Measurements from ENCODE around the gene SOX9. TPM values are rescaled to one million over a fixed set of nuclear protein-coding genes. Genes with fewer than 3 reads are reported as not detected.

Gene SOX9
- total RNA-seq, 4 donors from 2014 or later, result 35.2 to 55.7 (median 42.3) TPM

- in situ Hi-C loops (cut with MboI; ENCODE audit: low pct_ligation_motif_present in 1 of 4, low pct_unique_long_range_greater_than_20kb in 1 of 4, low sequenced_read_pairs in 3 of 4), result no loop called here
Observed at GRCh38 chr17:72090108-72090507, 30.7 kb upstream of the SOX9 start.

GRCh38 chr17:72092710-72093322, 28.0 kb upstream of the SOX9 start:
- 29 to 96% methylated on average over 1 of the region's 1 CpG for WGBS, 2 donors (ENCODE audit: low coverage in 1 of 2)
- no peaks in the 10 kb centered on the region for H3K27me3 ChIP-seq
- DNase-seq, result no peak
- no peak for TF ChIP-seq POLR2A (IDR thresholded peaks at IDR 0.05)
- no peak for TF ChIP-seq EP300 (IDR thresholded peaks at IDR 0.05; ENCODE audit: low read depth)
- TF ChIP-seq, protein P1, sequence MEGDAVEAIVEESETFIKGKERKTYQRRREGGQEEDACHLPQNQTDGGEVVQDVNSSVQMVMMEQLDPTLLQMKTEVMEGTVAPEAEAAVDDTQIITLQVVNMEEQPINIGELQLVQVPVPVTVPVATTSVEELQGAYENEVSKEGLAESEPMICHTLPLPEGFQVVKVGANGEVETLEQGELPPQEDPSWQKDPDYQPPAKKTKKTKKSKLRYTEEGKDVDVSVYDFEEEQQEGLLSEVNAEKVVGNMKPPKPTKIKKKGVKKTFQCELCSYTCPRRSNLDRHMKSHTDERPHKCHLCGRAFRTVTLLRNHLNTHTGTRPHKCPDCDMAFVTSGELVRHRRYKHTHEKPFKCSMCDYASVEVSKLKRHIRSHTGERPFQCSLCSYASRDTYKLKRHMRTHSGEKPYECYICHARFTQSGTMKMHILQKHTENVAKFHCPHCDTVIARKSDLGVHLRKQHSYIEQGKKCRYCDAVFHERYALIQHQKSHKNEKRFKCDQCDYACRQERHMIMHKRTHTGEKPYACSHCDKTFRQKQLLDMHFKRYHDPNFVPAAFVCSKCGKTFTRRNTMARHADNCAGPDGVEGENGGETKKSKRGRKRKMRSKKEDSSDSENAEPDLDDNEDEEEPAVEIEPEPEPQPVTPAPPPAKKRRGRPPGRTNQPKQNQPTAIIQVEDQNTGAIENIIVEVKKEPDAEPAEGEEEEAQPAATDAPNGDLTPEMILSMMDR (IDR thresholded peaks at IDR 0.05), result no peak
- TF ChIP-seq POLR2AphosphoS5 (IDR thresholded peaks at IDR 0.05), result no peak
- no peaks in the 10 kb centered on the region for H3K9me3 ChIP-seq
- no peak overlapping the region for H3K27ac ChIP-seq
- H3K4me1 ChIP-seq, result no peaks in the 10 kb centered on the region
- no peaks in the 10 kb centered on the region for H3K36me3 ChIP-seq
- intact Hi-C loops (cut with DNase I; ENCODE audit: low total_unique reads) (no loop called here), in situ Hi-C loops (cut with MboI; ENCODE audit: low pct_ligation_motif_present in 1 of 4, low pct_unique_long_range_greater_than_20kb in 1 of 4, low sequenced_read_pairs in 3 of 4) (no loop called here)
- no peak overlapping the region for H3K4me3 ChIP-seq

More at GRCh38 chr17:72090108-72090507, 30.7 kb upstream of the SOX9 start:
- Histone ChIP-seq H3K27ac (no peak overlapping the region), H3K36me3 (no peaks in the 10 kb centered on the region), H3K4me3 (no peak overlapping the region), H3K9me3 (no peaks in the 10 kb centered on the region), H3K4me1 (no peaks in the 10 kb centered on the region), H3K27me3 (no peaks in the 10 kb centered on the region)
- TF ChIP-seq POLR2A (IDR thresholded peaks at IDR 0.05), result no peak
- no peak for TF ChIP-seq POLR2AphosphoS5 (IDR thresholded peaks at IDR 0.05)
- TF ChIP-seq, protein P1 (IDR thresholded peaks at IDR 0.05), result no peak
- no peak for TF ChIP-seq EP300 (IDR thresholded peaks at IDR 0.05; ENCODE audit: low read depth)
- DNase-seq, result no peak
- 23 to 39% methylated on average over 1 of the region's 1 CpG for WGBS, 2 donors (ENCODE audit: low coverage in 1 of 2)
- intact Hi-C loops (cut with DNase I; ENCODE audit: low total_unique reads), result no loop called here

DNA sequence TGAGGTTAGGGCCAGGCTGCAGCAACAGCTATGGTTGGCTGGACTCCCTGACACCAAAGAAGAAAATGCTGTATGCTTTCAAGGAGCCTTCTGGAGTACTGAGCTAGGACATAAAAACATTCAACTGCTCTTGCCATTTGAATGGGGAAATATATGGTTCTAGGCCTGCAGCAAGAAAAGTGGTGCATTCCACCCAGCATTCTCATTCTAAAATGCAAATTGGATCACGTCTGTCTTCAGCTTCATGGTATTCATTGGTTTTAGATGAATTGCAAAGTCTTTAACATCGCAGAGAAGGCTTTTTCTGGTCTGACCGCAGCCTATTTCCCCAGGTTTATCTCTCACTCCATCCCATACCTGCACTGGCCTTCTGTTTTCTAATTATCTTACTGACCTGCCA, 27.1 kb upstream of the SOX9 start:
- no peaks in the 10 kb centered on the region for H3K4me1 ChIP-seq
- no peak overlapping the region for H3K4me3 ChIP-seq
- WGBS, 2 donors (ENCODE audit: low coverage in 1 of 2), result 77% methylated on average over 3 of the region's 3 CpGs; no CpG with 5 or more reads in 1 of the 2 donors
- H3K9me3 ChIP-seq, result no peaks in the 10 kb centered on the region
- no peaks in the 10 kb centered on the region for H3K36me3 ChIP-seq
- intact Hi-C loops (cut with DNase I; ENCODE audit: low total_unique reads) (no loop called here), in situ Hi-C loops (cut with MboI; ENCODE audit: low pct_ligation_motif_present in 1 of 4, low pct_unique_long_range_greater_than_20kb in 1 of 4, low sequenced_read_pairs in 3 of 4) (no loop called here)
- no peak for TF ChIP-seq EP300 (IDR thresholded peaks at IDR 0.05; ENCODE audit: low read depth)
- no peak for TF ChIP-seq POLR2A (IDR thresholded peaks at IDR 0.05)
- no peak for DNase-seq
- no peaks in the 10 kb centered on the region for H3K27me3 ChIP-seq
- no peak overlapping the region for H3K27ac ChIP-seq

DNA sequence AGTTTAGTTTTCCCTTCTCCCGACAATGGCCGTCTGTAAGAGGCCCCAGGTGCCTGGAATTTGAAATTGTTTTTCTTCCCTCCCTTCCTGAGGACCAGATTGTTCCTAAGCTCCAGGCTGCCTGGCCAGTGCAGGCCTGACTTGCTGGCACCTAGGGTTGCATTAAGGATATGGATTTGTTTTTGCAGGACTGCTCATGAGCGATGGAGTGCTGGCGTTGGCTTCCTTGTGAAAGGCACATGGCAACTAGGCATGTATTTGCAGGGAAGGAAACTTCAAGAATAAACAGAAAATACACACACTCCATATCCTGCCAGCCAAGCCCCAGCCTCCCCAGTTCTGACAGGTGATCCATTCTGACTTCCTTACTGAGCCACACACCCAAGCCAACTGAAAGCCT, 25.5 kb upstream of the SOX9 start:
- intact Hi-C loops (cut with DNase I; ENCODE audit: low total_unique reads) (no loop called here), in situ Hi-C loops (cut with MboI; ENCODE audit: low pct_ligation_motif_present in 1 of 4, low pct_unique_long_range_greater_than_20kb in 1 of 4, low sequenced_read_pairs in 3 of 4) (no loop called here)
- Histone ChIP-seq H3K4me3 (no peak overlapping the region), H3K27ac (no peak overlapping the region), H3K27me3 (no peaks in the 10 kb centered on the region), H3K9me3 (no peaks in the 10 kb centered on the region), H3K4me1 (no peaks in the 10 kb centered on the region), H3K36me3 (no peaks in the 10 kb centered on the region)
- TF ChIP-seq EP300 (IDR thresholded peaks at IDR 0.05; ENCODE audit: low read depth) (no peak), POLR2A (IDR thresholded peaks at IDR 0.05) (no peak), POLR2AphosphoS5 (IDR thresholded peaks at IDR 0.05) (no peak)
- TF ChIP-seq, protein P1 (IDR thresholded peaks at IDR 0.05), result no peak
- WGBS, 2 donors (ENCODE audit: low coverage in 1 of 2), result 81 to 93% methylated on average over 3 to 4 of the region's 4 CpGs
- no peak for DNase-seq

GRCh38 chr17:72097144-72097543, 23.7 kb upstream of the SOX9 start:
- no peaks in the 10 kb centered on the region for H3K27me3 ChIP-seq
- intact Hi-C loops (cut with DNase I; ENCODE audit: low total_unique reads), result no loop called here
- in situ Hi-C loops (cut with MboI; ENCODE audit: low pct_ligation_motif_present in 1 of 4, low pct_unique_long_range_greater_than_20kb in 1 of 4, low sequenced_read_pairs in 3 of 4), result no loop called here
- TF ChIP-seq POLR2A (IDR thresholded peaks at IDR 0.05) (no peak), POLR2AphosphoS5 (IDR thresholded peaks at IDR 0.05) (no peak), EP300 (IDR thresholded peaks at IDR 0.05; ENCODE audit: low read depth) (no peak)
- TF ChIP-seq, protein P1 (IDR thresholded peaks at IDR 0.05), result no peak
- no peaks in the 10 kb centered on the region for H3K9me3 ChIP-seq
- H3K4me1 ChIP-seq, result no peaks in the 10 kb centered on the region
- DNase-seq, result no peak
- WGBS, 2 donors (ENCODE audit: low coverage in 1 of 2), result 83% methylated on average over 10 of the region's 10 CpGs; no CpG with 5 or more reads in 1 of the 2 donors
- H3K36me3 ChIP-seq, result no peaks in the 10 kb centered on the region
- no peak overlapping the region for H3K27ac ChIP-seq
- H3K4me3 ChIP-seq, result no peak overlapping the region
